ENCODE results near the gene TLE6.

TLE6 gene

GRCh38 chr19:3001235-3001800 lies 24.0 kb downstream of the TLE6 start:
- Histone ChIP-seq H3K4me3 (ENCODE audit: severe bottlenecking) (no peak overlapping the region), H3K36me3 (ENCODE audit: low read depth) (no peaks in the 10 kb centered on the region), H3K27me3 (ENCODE audit: insufficient read depth, poor library complexity, severe bottlenecking) (no peaks in the 10 kb centered on the region), H3K27ac (ENCODE audit: poor library complexity, severe bottlenecking) (no peak overlapping the region), H3K9me3 (ENCODE audit: severe bottlenecking) (no peaks in the 10 kb centered on the region), H3K4me1 (ENCODE audit: insufficient read depth, poor library complexity, severe bottlenecking) (no peaks in the 10 kb centered on the region)
- ATAC-seq (ENCODE audit: low read depth): no peak
- no peak for DNase-seq (ENCODE audit: low spot score)
- no peak for TF ChIP-seq CTCF (IDR thresholded peaks at IDR 0.05; ENCODE audit: poor library complexity, severe bottlenecking)

DNA sequence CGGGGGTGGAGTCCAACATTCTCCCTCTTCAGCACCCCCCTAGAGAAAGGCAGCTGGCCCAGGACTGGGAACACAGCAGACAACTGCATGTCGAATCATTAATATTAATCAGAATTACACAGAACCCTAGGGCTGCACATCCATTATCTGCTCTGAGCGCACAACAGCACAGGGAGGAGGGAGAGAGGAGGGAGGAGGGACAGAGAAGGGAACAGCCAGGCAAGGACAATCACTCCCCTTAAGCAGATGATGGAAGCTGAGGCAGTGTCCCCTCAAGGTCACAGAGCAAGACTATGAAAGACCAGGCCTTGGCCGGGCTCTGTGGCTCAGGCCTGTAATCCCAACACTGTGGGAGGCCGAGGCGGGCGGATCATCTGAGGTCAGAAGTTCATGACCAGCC lies 25.7 kb downstream of the TLE6 start:
- H3K27ac ChIP-seq (ENCODE audit: poor library complexity, severe bottlenecking): no peak overlapping the region
- H3K4me1 ChIP-seq (ENCODE audit: insufficient read depth, poor library complexity, severe bottlenecking): no peaks in the 10 kb centered on the region
- no peak for TF ChIP-seq CTCF (IDR thresholded peaks at IDR 0.05; ENCODE audit: poor library complexity, severe bottlenecking)
- no peak for DNase-seq (ENCODE audit: low spot score)
- ATAC-seq (ENCODE audit: low read depth): no peak
- no peaks in the 10 kb centered on the region for H3K27me3 ChIP-seq (ENCODE audit: insufficient read depth, poor library complexity, severe bottlenecking)
- no peaks in the 10 kb centered on the region for H3K9me3 ChIP-seq (ENCODE audit: severe bottlenecking)
- H3K4me3 ChIP-seq (ENCODE audit: severe bottlenecking): no peak overlapping the region
- no peaks in the 10 kb centered on the region for H3K36me3 ChIP-seq (ENCODE audit: low read depth)

- no peak overlapping the region for H3K27ac ChIP-seq (ENCODE audit: poor library complexity, severe bottlenecking)
- DNase-seq (ENCODE audit: low spot score): no peak
- no peaks in the 10 kb centered on the region for H3K4me1 ChIP-seq (ENCODE audit: insufficient read depth, poor library complexity, severe bottlenecking)
- TF ChIP-seq CTCF (IDR thresholded peaks at IDR 0.05; ENCODE audit: poor library complexity, severe bottlenecking): no peak
- H3K9me3 ChIP-seq (ENCODE audit: severe bottlenecking): no peaks in the 10 kb centered on the region
- no peak for ATAC-seq (ENCODE audit: low read depth)
- no peaks in the 10 kb centered on the region for H3K36me3 ChIP-seq (ENCODE audit: low read depth)
- H3K27me3 ChIP-seq (ENCODE audit: insufficient read depth, poor library complexity, severe bottlenecking): no peaks in the 10 kb centered on the region
- no peak overlapping the region for H3K4me3 ChIP-seq (ENCODE audit: severe bottlenecking)
Measured at GRCh38 chr19:3004522-3004921, 27.2 kb downstream of the TLE6 start.

DNA sequence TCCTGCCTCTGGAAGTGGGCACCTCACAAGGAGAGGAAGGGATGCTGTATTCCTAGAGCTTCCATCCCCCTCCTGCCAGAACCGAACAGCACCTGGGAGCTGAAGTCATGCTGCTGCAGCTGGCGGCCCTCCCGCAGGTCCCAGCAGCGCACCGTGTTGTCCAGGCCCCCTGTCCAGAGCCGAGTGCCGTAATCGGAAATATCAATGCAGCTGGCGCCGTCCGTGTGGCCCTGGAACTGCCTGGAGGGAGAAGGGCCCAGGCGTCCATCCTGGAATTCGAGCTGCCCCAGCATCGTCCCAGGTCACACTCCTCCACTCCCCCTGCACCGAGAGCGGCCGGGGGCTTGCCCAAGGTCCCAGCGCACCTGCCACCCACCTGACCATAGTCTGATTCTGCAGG lies 28.0 kb downstream of the TLE6 start:
- no peaks in the 10 kb centered on the region for H3K36me3 ChIP-seq (ENCODE audit: low read depth)
- DNase-seq (ENCODE audit: low spot score) (no peak), ATAC-seq (ENCODE audit: low read depth) (no peak)
- no peaks in the 10 kb centered on the region for H3K9me3 ChIP-seq (ENCODE audit: severe bottlenecking)
- no peak overlapping the region for H3K27ac ChIP-seq (ENCODE audit: poor library complexity, severe bottlenecking)
- no peaks in the 10 kb centered on the region for H3K27me3 ChIP-seq (ENCODE audit: insufficient read depth, poor library complexity, severe bottlenecking)
- no peaks in the 10 kb centered on the region for H3K4me1 ChIP-seq (ENCODE audit: insufficient read depth, poor library complexity, severe bottlenecking)
- H3K4me3 ChIP-seq (ENCODE audit: severe bottlenecking): no peak overlapping the region
- TF ChIP-seq CTCF (IDR thresholded peaks at IDR 0.05; ENCODE audit: poor library complexity, severe bottlenecking): no peak

DNA sequence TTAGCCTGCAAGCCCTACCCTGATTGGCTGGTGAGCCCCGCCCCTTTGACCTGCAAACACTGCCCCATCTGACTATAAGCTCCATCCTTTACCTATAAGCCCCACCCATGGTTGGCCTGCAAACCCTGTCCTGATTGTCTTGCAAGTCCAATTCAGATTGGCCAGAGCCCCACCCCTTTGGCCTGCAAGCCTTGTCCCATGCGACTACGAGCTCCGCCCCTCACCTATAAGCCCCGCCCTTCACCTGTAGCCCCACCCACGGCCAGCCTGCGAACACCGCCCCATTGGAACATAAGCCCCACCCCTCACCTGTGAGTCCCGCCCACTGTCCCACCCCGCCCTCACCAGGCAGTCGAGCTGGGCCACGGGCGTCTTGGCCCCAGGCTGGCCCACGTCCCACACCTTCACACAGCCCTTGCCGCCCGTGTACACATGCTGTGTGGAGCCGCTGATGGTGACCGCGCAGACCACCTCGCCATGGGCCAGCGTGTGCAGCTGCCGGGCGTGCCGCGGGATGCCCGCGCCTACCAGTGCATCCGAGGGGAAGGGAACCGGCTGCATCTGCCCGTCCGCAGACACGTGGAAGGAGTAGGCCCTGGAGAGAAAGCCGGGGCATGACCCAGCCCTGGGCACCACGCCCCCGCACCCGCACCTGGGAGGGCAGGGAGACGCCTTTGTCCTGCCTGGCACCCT lies 28.9 kb downstream of the TLE6 start:
- no peaks in the 10 kb centered on the region for H3K27me3 ChIP-seq (ENCODE audit: insufficient read depth, poor library complexity, severe bottlenecking)

More for the DNA sequence above, 28.9 kb downstream of the TLE6 start:
- DNase-seq (ENCODE audit: low spot score) (no peak), ATAC-seq (ENCODE audit: low read depth) (no peak; the same call in 2 of the 3 replicates)
- no peaks in the 10 kb centered on the region for H3K4me1 ChIP-seq (ENCODE audit: insufficient read depth, poor library complexity, severe bottlenecking)
- H3K4me3 ChIP-seq (ENCODE audit: severe bottlenecking): no peak overlapping the region
- H3K27ac ChIP-seq (ENCODE audit: poor library complexity, severe bottlenecking): no peak overlapping the region
- no peak for TF ChIP-seq CTCF (IDR thresholded peaks at IDR 0.05; ENCODE audit: poor library complexity, severe bottlenecking)
- H3K9me3 ChIP-seq (ENCODE audit: severe bottlenecking): no peaks in the 10 kb centered on the region
- H3K36me3 ChIP-seq (ENCODE audit: low read depth): no peaks in the 10 kb centered on the region
